Anterior cingulate cortex (tissue), 58 donors: ENCODE results near the gene BMF.

Source experiments
- DNase-seq, 58 donors: peaks; one replicate each; lab custom pipeline; 2025; lab: John Stamatoyannopoulos, UW

Gene BMF

GRCh38 chr15:40053079-40053830 lies 55.4 kb downstream of the BMF start:
- DNase-seq, result no peak

DNA sequence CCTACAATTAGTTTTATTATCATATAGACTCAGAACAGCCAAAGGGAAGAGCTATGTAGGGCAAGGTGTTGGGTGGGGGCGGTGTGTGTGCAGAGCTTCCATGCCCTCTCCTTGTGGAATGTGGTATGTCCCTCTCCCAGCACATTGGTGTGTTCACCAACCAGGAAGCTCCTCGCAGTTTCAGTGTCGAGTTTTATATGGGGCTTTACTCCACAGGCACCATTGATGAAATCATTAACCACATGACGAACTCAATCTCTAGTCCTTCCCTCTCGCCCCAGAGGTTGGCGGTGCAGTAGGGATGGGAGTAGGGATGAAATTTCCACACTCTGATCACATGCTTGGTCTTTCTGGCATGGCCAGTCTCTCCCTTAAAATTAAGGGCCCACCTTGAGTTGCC lies 56.1 kb downstream of the BMF start:
- no peak for DNase-seq

DNA sequence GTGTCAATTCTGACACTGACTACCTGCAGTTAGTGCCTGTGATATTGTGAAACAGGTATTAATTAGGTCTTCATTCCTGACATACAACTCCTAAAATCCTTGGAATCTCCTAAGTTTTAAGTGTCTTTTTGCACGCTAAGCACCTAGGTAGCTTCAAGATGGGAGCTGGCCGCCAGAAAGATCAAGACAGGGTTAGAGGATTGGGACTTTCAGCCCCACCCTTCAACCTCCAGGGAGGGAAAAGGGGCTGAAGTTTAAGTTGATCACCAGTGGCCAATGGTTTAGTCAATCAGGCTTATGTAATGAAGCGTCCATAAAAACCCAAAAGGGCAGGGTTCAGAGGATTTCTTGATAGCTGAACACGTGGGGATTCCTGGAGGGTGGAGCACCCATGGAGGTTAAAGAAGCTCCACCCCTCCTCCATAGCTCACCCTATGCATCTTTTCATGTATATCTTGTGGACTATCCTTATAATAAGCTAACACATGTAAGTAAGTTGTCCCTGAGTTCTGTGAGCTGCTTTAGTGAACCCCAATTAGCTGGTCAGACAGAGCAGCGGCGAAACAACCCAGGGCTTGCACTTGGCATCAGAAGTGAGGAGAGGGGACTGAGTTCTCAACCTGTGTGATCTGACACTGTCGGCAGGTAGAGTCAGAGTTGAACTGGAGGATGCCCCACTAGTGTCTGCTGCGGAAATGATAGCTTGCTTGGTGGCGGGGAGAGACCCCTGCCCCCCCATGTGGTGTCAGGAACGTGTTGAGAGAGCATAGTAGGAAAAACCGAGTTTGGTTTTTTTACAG lies 56.9 kb downstream of the BMF start:
- no peak for DNase-seq

- DNase-seq, result no peak
Observed at GRCh38 chr15:40050788-40051470, 57.8 kb downstream of the BMF start.

DNA sequence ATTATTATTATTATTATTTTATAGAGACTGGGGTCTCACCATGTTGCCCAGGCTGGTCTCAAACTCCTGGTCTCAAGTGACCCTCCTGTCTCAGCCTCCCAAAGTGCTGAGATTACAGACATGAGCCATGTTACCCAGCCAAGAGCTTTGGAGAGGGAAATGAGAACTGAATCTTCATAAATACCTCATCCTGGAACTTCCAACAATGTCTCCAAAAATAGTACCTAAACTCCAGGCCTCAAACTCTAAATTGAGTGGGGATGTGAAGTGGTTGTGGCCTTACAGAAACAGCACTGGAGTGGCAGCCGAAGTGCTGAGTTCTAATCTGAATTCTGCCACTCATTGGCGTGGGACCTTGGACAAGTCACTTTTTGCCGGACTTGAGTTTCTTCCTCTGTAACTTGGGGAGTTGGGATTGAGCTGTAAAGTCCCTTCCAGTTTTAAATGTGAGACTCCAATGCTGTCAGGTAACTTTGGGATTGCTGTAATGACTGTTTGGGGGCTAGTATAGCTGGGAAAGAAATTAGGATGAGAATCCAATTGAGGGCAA lies 59.7 kb downstream of the BMF start:
- no peak for DNase-seq

- no peak for DNase-seq
Observed at GRCh38 chr15:40048211-40048792, 60.4 kb downstream of the BMF start.

DNA sequence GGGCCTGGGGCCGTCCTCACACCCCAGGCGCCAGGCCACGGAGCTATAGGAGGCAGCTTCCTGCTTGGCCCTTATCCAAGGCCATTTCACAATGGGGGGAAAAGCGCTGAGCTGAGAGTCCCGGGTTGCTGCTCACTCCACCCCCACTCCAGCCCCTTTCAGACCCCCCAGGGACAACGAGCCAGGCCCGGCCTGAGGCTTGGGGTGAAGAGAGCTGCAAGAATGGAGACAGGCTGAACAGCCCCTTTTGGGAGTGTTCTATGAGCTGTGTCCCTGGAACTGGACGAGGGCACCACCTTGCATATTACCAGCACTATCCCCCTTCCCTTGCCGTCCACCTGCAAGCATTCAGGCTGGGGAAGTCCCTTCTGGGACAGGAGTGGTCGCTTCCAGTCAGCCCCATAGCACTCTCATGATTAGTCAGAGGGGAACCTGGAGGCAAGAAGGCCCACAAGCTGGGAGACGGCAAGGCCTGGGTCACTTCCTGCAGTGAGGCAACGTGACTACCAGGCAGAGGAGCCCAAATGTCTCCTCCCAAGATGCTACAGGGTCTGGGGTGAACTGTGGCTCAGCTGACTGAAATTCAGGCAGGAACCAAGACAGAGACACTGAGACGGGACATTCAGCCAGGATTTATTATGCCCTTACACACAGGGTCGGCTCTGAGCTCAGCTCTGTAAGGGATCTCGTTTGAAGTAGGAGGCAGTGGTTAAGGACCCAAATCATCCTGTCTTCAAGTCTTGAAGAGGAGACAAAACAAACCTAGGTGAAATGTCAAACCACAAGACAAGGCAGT lies 61.1 kb downstream of the BMF start:
- peak in 5 of 58 donors; percentile 10 to 41 (median 24) for DNase-seq

- no peak for DNase-seq
Observed at GRCh38 chr15:40046721-40047414, 61.8 kb downstream of the BMF start.

GRCh38 chr15:40045572-40046217 lies 63.0 kb downstream of the BMF start:
- no peak for DNase-seq

- peak in 52 of 58 donors; percentile 15 to 84 (median 65) for DNase-seq
Observed at GRCh38 chr15:40044717-40045571, 63.7 kb downstream of the BMF start.

DNA sequence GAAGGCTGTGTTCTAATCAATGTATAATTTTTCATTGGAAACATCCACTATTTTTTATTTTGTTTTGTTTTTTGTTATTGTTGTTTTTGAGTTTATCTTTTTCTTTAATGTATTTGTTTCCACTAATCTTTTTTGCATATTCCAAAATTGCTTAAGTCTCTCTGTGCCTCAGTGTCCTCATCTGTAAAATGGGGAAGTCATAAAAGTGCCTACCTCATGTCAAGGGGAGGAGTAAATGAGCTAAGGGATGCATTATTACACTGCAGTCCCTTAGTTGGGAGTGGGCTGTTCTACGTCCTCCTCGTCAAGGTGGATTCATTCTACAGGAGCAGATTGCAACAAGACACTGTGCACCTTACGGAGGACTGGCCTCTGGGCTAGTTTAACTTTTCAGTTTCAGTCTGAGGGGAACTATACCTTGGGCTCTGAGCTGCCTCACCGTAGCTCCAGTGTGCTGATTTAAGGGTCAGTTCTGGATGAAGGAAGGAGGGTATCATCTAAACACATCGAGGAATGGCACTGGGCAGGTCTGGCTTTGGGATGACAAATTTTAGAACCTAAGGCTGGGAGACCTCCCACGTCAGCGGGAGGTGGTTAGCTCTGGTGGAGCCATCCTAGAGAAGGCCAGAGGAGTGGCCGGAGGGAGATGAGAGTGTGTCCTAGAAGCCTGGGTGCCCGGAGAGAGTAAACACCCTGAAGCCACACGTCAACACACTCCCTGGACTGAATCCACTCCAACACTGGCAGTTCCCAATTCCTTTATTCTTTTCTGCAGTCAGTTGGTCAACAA lies 64.6 kb downstream of the BMF start:
- no peak for DNase-seq

DNA sequence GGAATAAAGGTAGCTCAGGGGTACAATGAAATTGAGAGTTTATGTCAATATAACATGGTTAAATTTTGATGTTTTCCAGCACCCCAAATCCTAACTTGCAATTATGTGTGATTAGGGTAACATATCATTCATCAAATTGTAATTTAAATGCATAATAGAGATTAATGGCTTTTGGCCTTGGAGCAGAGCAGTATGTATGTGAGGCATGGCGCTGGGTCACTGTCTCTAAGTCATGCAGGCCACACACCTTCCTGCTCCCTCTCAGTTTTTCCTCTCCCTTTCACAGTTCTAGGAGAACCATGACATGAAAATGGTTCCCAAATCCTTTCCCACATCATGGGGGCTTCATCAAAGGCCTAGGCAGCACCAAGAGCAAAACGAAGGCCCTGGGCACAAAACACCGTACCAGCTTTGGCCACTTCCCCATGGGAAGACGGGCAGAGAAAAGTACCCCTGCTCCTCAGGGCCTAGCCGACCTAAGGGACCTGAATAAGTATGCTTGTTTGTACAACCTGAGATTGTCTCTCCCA lies 65.8 kb downstream of the BMF start:
- DNase-seq, result no peak

- no peak for DNase-seq
Observed at GRCh38 chr15:40040770-40041169, 67.9 kb downstream of the BMF start.

- no peak for DNase-seq
Observed at GRCh38 chr15:40040293-40040635, 68.4 kb downstream of the BMF start.

DNA sequence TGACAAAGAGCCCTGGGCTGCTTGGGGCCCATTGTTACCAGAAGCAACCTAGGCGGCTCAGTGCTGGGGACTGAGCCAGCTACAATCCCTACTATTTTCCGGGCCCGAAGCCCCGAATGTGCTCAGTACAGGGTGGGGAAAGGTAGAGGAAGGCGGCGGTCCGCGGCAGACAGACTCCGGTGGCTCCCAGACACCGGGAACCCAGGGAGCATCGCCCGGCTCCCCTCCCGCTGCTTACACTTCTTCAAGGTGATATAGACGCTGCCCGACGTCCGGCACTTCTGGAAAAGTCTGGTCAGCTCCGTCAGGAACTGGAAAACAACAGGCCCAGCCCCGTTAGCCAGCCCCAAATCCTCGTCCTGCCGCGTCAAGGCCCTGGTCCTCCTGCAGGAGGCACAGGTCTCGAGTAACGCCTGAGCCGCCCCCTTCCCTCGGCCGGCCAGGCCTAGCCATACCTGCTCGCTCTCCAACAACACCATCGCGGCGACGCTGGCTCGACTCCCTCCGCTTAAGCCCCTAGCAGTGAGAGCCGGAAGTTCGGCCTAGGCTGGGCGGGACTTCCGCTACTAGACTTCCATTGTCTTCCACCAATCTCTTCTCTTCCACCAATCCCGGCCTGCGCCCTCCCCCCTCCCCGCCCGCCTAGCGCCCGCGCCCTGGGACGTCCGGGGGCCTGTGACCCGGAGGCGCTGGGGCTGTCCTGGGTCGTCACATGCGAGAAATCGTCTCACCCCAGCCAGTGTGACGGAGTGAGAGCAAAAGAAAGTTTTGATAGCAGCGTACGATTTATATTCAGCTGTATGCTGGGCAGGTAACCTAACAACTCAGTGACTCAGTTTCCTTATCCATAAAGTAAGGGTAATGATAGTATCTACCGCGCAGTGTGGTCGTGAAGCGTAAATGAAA lies 69.8 kb downstream of the BMF start, which contains the start of gene SRP14:
TSS of gene SRP14 (minus strand) at position 544 of the 906 bp plus-strand sequence. CDS start at position 479, 65 bp downstream.
- DNase-seq, result peak; percentile 69 to 97 (median 91)

DNA sequence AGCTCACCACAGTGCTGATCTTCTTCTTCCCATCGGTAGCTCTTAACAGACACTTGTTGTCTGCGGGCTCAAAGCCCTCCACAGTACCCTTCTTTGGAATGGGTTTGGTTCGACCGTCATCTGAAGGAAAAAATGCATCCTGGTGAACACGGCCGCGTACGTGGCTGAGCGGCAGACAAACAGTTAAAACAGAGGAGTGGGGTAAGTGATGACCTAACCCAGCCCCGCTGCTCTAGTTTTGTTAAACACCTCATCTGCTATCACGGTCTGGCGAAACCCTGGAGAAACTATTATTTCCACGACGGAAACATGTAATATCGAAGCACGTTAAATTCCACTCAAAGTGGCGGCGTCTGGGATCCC lies 70.4 kb downstream of the BMF start:
- no peak for DNase-seq
